ENCODE measurements around the gene BMP2K.

The BMP2K gene

DNA sequence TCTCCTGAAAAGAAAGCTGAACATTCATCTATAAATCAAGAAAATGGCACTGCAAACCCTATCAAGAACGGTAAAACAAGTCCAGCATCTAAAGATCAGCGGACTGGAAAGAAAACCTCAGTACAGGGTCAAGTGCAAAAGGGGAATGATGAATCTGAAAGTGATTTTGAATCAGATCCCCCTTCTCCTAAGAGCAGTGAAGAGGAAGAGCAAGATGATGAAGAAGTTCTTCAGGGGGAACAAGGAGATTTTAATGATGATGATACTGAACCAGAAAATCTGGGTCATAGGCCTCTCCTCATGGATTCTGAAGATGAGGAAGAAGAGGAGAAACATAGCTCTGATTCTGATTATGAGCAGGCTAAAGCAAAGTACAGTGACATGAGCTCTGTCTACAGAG lies 134.5 kb downstream of the BMP2K start:
- no peak for TF ChIP-seq CTCF (IDR thresholded peaks at IDR 0.05)

GRCh38 chr4:78922207-78922606 lies 146.1 kb downstream of the BMP2K start:
- TF ChIP-seq CTCF (IDR thresholded peaks at IDR 0.05) = no peak

More for the DNA sequence above, 134.5 kb downstream of the BMP2K start:
- Histone ChIP-seq H3K4me1 (no peaks in the 10 kb centered on the region), H3K27me3 (no peaks in the 10 kb centered on the region), H3K27ac (no peak overlapping the region), H3K36me3 (peaks cover 12 to 20% (median 19%) of the 10 kb centered on the region in 3 donors), H3K4me3 (no peak overlapping the region), H3K9me3 (no peaks in the 10 kb centered on the region)
- intact Hi-C loops (cut with DNase I; ENCODE audit: low total_unique reads) = no loop called here
- DNase-seq = no peak

GRCh38 chr4:78923464-78924312 lies 147.5 kb downstream of the BMP2K start:
- H3K4me3 ChIP-seq = no peak overlapping the region
- no peaks in the 10 kb centered on the region for H3K27me3 ChIP-seq
- DNase-seq = no peak
- H3K36me3 ChIP-seq = peaks cover 7 to 31% (median 17%) of the 10 kb centered on the region in 3 donors
- TF ChIP-seq CTCF (IDR thresholded peaks at IDR 0.05) = no peak
- intact Hi-C loops (cut with DNase I; ENCODE audit: low total_unique reads) = no loop called here
- H3K27ac ChIP-seq = no peak overlapping the region
- H3K4me1 ChIP-seq = peaks cover 0 to 5% (median 0%) of the 10 kb centered on the region in 4 donors
- H3K9me3 ChIP-seq = no peaks in the 10 kb centered on the region

More at GRCh38 chr4:78922207-78922606, 146.1 kb downstream of the BMP2K start:
- Histone ChIP-seq H3K27me3 (no peaks in the 10 kb centered on the region), H3K4me1 (peaks cover 0 to 5% (median 0%) of the 10 kb centered on the region in 4 donors), H3K36me3 (peaks cover 9 to 23% (median 12%) of the 10 kb centered on the region in 3 donors), H3K9me3 (no peaks in the 10 kb centered on the region), H3K27ac (no peak overlapping the region), H3K4me3 (no peak overlapping the region)
- no peak for DNase-seq
- intact Hi-C loops (cut with DNase I; ENCODE audit: low total_unique reads) = no loop called here

- intact Hi-C loops (cut with DNase I; ENCODE audit: low total_unique reads) = no loop called here
- Histone ChIP-seq H3K4me3 (no peak overlapping the region), H3K27ac (no peak overlapping the region), H3K9me3 (no peaks in the 10 kb centered on the region), H3K27me3 (no peaks in the 10 kb centered on the region), H3K36me3 (peaks cover 20 to 42% (median 21%) of the 10 kb centered on the region in 3 donors), H3K4me1 (peaks cover 0 to 5% (median 0%) of the 10 kb centered on the region in 4 donors)
- DNase-seq = no peak
- no peak for TF ChIP-seq CTCF (IDR thresholded peaks at IDR 0.05)
These were observed 150.7 kb downstream of the BMP2K start for GRCh38 chr4:78926826-78927225.

- Histone ChIP-seq H3K27ac (no peak overlapping the region), H3K9me3 (no peaks in the 10 kb centered on the region), H3K4me3 (no peak overlapping the region), H3K4me1 (no peaks in the 10 kb centered on the region), H3K27me3 (no peaks in the 10 kb centered on the region), H3K36me3 (peaks cover 15 to 42% (median 29%) of the 10 kb centered on the region in 3 donors)
- TF ChIP-seq CTCF (IDR thresholded peaks at IDR 0.05) = no peak
- no peak for DNase-seq
- intact Hi-C loops (cut with DNase I; ENCODE audit: low total_unique reads) = no loop called here
These were observed 152.7 kb downstream of the BMP2K start for GRCh38 chr4:78928835-78929234.

Measured in tibial artery (tissue), 4 donors.